Testis (tissue), 2 donors: ENCODE results near the gene FAM20C.

Experiments
- CTCF ChIP-seq, 3 experiments: fragments of 450-650 bp in 2 of 3; fragments of 200-600 bp in 1 of 3; sonication (generic) in 1 of 3; IDR thresholded peaks; one replicate each; pipeline ENCODE4 v1.5.1; 2016 to 2019; ENCODE audit warnings: antibody characterized with exemption in 3 of 3, mild to moderate bottlenecking in 2 of 3, moderate library complexity in 1 of 3
- POLR2A ChIP-seq: fragments of 450-650 bp; IDR thresholded peaks from one replicate; pipeline ENCODE4 v1.6.1; 2017; ENCODE audit warnings: antibody characterized with exemption, mild to moderate bottlenecking, moderate library complexity

GRCh38 chr7:260441-261281 lies 68.3 kb downstream of the FAM20C start:
- TF ChIP-seq CTCF (IDR thresholded peaks at IDR 0.05): no peak
- TF ChIP-seq POLR2A: no peak
